Nephron (organoid): ENCODE measurements around the gene ZHX3.
"Not testable (repeated sequence)": the region's sequence is repeated elsewhere in the genome, so short reads cannot be mapped to it uniquely, and the experiment has no call there.

Experiments
- H3K27ac Mint-ChIP-seq, 3 experiments: 2 replicates each; pipeline ENCODE4 v1.8.0; 2020; ENCODE audit warnings: mixed read lengths in 3 of 3, mild to moderate bottlenecking in 2 of 3, moderate library complexity in 1 of 3
- H3K27me3 Mint-ChIP-seq: 2 replicates; pipeline ENCODE4 v1.8.0; 2021; ENCODE audit warnings: low read depth, mild to moderate bottlenecking, moderate library complexity, mixed read lengths
- H3K36me3 Mint-ChIP-seq: 2 replicates; pipeline ENCODE4 v1.8.0; 2020; ENCODE audit warnings: low read depth, mixed read lengths
- H3K4me1 Mint-ChIP-seq: 2 replicates; pipeline ENCODE4 v1.8.0; 2020; ENCODE audit warnings: mixed read lengths
- H3K4me3 Mint-ChIP-seq, 3 experiments: 2 replicates each; pipeline ENCODE4 v1.8.0; 2020; ENCODE audit warnings: mild to moderate bottlenecking in 3 of 3, mixed read lengths in 3 of 3, moderate library complexity in 2 of 3
- H3K9me3 Mint-ChIP-seq: 2 replicates; pipeline ENCODE4 v1.8.0; 2020; ENCODE audit warnings: mixed read lengths
- TF ChIP-seq, protein P1 (sequence below), 3 experiments: fragments of 200-600 bp; sonication (generic); IDR thresholded peaks; one replicate each; pipeline ENCODE4 v1.5.0; 2021; ENCODE audit warnings: antibody characterized with exemption in 3 of 3; ENCODE audit not compliant: unreplicated experiment in 3 of 3

The ZHX3 gene

DNA sequence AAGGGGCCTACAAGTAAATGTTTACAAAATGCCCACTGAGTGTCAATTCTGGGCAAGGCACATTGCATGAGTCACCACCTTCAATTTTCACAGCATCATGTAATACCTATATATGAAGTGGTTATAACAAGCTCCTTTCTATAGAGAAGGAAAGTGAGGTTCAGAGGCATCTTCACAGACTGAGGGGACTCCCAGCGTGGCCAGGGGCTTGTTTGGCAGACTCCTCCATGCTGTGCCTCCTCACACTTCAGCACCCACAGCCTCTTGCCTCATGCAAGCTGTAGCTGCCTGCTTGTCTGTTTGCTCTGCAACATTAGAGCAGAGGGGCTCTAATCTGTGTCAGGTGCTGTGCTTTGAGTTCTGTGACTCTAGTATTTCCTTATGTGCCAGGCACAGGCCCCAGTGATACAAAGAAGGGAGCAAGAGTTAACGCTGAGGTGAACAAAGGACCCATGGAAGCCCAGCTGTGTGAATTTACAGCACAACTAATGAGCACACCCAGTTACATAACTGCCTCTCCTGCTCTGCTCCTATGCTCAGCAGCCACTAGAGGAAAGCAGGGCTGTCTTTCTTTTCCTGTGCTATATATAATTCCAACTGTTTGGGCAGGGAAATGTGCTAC lies 72.3 kb downstream of the ZHX3 start:
- peaks cover 30% of the 10 kb centered on the region for H3K4me1 Mint-ChIP-seq
- no peak overlapping the region for H3K4me3 Mint-ChIP-seq
- H3K27ac Mint-ChIP-seq, result peak overlapping the region in 1 of 3 experiments; percentile 52
- H3K9me3 Mint-ChIP-seq, result peaks cover 2% of the 10 kb centered on the region
- peaks cover 5% of the 10 kb centered on the region for H3K36me3 Mint-ChIP-seq
- TF ChIP-seq, protein P1, sequence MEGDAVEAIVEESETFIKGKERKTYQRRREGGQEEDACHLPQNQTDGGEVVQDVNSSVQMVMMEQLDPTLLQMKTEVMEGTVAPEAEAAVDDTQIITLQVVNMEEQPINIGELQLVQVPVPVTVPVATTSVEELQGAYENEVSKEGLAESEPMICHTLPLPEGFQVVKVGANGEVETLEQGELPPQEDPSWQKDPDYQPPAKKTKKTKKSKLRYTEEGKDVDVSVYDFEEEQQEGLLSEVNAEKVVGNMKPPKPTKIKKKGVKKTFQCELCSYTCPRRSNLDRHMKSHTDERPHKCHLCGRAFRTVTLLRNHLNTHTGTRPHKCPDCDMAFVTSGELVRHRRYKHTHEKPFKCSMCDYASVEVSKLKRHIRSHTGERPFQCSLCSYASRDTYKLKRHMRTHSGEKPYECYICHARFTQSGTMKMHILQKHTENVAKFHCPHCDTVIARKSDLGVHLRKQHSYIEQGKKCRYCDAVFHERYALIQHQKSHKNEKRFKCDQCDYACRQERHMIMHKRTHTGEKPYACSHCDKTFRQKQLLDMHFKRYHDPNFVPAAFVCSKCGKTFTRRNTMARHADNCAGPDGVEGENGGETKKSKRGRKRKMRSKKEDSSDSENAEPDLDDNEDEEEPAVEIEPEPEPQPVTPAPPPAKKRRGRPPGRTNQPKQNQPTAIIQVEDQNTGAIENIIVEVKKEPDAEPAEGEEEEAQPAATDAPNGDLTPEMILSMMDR (IDR thresholded peaks at IDR 0.05; ENCODE audit: unreplicated experiment in 3 of 3), result no peak
- H3K27me3 Mint-ChIP-seq, result no peaks in the 10 kb centered on the region

GRCh38 chr20:41242807-41243206 lies 74.7 kb downstream of the ZHX3 start:
- Mint-ChIP-seq H3K27ac (no peak overlapping the region), H3K4me1 (peaks cover 6% of the 10 kb centered on the region), H3K36me3 (peaks cover 11% of the 10 kb centered on the region), H3K27me3 (peaks cover 3% of the 10 kb centered on the region), H3K4me3 (no peak overlapping the region), H3K9me3 (peaks cover 2% of the 10 kb centered on the region)
- TF ChIP-seq, protein P1 (IDR thresholded peaks at IDR 0.05; ENCODE audit: unreplicated experiment in 3 of 3), result no peak

DNA sequence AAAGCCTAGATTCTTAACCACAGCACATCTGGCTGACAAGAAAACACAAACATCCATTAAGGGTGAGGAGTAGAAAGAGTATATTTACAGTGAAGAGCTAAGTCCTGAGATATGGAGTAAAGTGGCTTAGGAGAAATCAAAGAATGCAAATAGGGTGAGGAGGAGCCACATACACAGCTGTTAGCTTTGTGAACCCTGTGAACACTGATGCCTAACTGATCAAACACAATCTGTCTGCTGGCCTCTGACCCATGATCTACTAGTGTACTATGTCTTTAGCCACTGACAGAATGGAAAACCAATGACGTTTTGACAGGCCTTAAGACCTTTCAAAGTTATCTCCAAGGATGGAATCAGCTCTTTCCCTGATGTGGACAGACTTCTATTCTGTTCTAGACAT lies 75.2 kb downstream of the ZHX3 start:
- Mint-ChIP-seq H3K27ac (no peak overlapping the region), H3K4me3 (no peak overlapping the region), H3K27me3 (peaks cover 3% of the 10 kb centered on the region), H3K9me3 (peaks cover 2% of the 10 kb centered on the region), H3K36me3 (peaks cover 13% of the 10 kb centered on the region), H3K4me1 (peaks cover 1% of the 10 kb centered on the region)
- TF ChIP-seq, protein P1 (IDR thresholded peaks at IDR 0.05; ENCODE audit: unreplicated experiment in 3 of 3), result no peak

GRCh38 chr20:41237233-41237632 lies 80.3 kb downstream of the ZHX3 start:
- H3K36me3 Mint-ChIP-seq, result peaks cover 15% of the 10 kb centered on the region
- peaks cover 22% of the 10 kb centered on the region for H3K4me1 Mint-ChIP-seq
- not testable (repeated sequence) for H3K27me3 Mint-ChIP-seq, H3K27ac Mint-ChIP-seq, H3K9me3 Mint-ChIP-seq, H3K4me3 Mint-ChIP-seq

DNA sequence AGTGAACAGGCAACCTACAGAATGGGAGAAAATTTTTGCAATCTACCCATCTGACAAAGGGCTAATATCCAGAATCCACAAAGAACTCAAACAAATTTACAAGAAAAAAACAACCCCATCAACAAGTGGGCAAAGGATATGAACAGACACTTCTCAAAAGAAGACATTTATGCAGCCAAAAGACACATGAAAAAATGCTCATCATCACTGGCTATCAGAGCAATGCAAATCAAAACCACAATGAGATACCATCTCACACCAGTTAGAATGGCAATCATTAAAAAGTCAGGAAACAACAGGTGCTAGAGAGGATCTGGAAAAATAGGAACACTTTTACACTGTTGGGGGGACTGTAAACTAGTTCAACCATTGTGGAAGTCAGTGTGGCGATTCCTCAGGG lies 80.7 kb downstream of the ZHX3 start:
- H3K27me3 Mint-ChIP-seq, H3K27ac Mint-ChIP-seq, H3K4me3 Mint-ChIP-seq, H3K9me3 Mint-ChIP-seq: not testable (repeated sequence)
- peaks cover 26% of the 10 kb centered on the region for H3K4me1 Mint-ChIP-seq
- H3K36me3 Mint-ChIP-seq, result peaks cover 15% of the 10 kb centered on the region

DNA sequence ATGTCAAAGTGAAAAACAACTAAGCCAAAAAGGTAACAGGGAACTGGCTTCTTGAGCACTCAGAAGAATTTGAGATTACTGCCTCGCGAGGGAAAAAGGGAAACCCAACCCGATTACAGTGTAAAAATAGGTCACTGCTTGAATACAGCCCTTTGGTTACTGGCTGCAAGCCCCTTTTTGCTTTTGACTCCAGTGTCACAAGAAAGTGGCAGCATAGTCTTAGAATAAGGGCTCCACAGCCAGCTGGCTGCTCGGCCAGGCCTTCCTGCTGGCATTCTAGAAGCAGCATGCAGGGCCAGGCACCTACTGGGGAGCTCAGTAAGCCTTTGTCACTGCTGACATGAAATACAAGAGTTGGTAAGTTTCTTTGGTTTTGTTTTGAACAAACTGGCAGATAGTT lies 83.0 kb downstream of the ZHX3 start:
- peaks cover 3% of the 10 kb centered on the region for H3K27me3 Mint-ChIP-seq
- TF ChIP-seq, protein P1 (IDR thresholded peaks at IDR 0.05; ENCODE audit: unreplicated experiment in 3 of 3), result no peak

GRCh38 chr20:41234041-41234440 lies 83.5 kb downstream of the ZHX3 start:
- H3K4me1 Mint-ChIP-seq, result peaks cover 31% of the 10 kb centered on the region
- H3K27ac Mint-ChIP-seq, result peak overlapping the region in 1 of 3 experiments; percentile 39
- H3K27me3 Mint-ChIP-seq, result no peaks in the 10 kb centered on the region
- TF ChIP-seq, protein P1 (IDR thresholded peaks at IDR 0.05; ENCODE audit: unreplicated experiment in 3 of 3), result no peak
- H3K4me3 Mint-ChIP-seq, result no peak overlapping the region
- peaks cover 10% of the 10 kb centered on the region for H3K36me3 Mint-ChIP-seq
- no peaks in the 10 kb centered on the region for H3K9me3 Mint-ChIP-seq

More for the DNA sequence above, 83.0 kb downstream of the ZHX3 start:
- peaks cover 10% of the 10 kb centered on the region for H3K36me3 Mint-ChIP-seq
- H3K9me3 Mint-ChIP-seq, result no peaks in the 10 kb centered on the region
- H3K27ac Mint-ChIP-seq, result peak overlapping the region in 1 of 3 experiments; percentile 39
- peaks cover 26% of the 10 kb centered on the region for H3K4me1 Mint-ChIP-seq
- H3K4me3 Mint-ChIP-seq, result no peak overlapping the region
